GM19452 (cell line): Measurements from ENCODE around the gene OR11G2.
"Not testable (repeated sequence)": the region's sequence is repeated elsewhere in the genome, so short reads cannot be mapped to it uniquely, and the experiment has no call there.

ENCODE experiments used
- ATAC-seq: cut with Tn5 transposase; IDR thresholded peaks from one replicate; pipeline ENCODE4 v1.9.1; 2021; ENCODE audit not compliant: unreplicated experiment

The OR11G2 gene, protein sequence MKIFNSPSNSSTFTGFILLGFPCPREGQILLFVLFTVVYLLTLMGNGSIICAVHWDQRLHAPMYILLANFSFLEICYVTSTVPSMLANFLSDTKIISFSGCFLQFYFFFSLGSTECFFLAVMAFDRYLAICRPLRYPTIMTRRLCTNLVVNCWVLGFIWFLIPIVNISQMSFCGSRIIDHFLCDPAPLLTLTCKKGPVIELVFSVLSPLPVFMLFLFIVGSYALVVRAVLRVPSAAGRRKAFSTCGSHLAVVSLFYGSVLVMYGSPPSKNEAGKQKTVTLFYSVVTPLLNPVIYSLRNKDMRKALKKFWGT

DNA sequence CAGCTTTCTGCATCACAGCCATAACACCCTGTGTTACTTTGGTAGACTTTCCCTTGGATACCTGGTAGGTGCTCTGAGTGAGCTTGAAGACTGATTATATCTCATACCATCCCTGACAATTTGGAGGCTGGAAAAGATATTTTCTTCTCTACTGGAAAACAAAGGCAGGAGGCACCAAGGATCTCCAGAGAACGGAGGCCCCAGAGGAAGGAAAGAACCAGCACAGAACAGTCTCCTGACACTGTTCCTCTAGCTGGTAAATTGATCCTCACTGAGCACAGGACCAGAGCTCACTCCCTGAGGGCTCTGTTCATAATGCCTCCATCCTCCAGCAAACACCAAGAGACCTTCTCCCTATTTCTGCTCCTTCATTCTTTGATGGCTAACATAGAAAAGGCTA lies at the start of gene OR11G2:
Gene OR11G2, plus strand, starts transcription at position 301 of the 400 bp plus-strand sequence. CDS start 6,542 bp downstream, outside the sequence.
- no peak for ATAC-seq

DNA sequence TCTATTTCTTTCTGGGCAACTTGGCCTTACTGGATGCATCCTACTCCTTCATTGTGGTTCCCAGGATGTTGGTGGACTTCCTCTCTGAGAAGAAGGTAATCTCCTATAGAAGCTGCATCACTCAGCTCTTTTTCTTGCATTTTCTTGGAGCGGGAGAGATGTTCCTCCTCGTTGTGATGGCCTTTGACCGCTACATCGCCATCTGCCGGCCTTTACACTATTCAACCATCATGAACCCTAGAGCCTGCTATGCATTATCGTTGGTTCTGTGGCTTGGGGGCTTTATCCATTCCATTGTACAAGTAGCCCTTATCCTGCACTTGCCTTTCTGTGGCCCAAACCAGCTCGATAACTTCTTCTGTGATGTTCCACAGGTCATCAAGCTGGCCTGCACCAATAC lies 46.8 kb upstream of the OR11G2 start:
- ATAC-seq, result no peak

DNA sequence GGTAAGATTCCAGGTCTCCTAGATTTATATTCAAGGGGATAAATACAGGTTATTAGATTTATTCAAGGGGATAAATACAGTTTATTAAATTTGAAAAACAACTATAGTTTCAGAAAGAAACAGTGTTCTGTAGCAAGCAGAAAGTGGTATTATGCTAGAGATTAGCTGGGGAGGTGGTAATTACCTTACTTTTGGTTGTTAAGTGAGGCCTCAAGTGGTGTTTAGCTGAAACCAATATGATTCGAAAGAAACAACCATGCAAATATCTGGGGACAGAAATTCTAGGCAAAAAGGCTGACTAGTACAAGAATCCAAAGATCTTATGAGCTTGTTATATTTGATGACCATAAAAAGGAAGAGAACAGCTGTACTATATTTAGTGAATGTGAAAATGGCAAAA lies 45.9 kb upstream of the OR11G2 start:
- ATAC-seq, result no peak

DNA sequence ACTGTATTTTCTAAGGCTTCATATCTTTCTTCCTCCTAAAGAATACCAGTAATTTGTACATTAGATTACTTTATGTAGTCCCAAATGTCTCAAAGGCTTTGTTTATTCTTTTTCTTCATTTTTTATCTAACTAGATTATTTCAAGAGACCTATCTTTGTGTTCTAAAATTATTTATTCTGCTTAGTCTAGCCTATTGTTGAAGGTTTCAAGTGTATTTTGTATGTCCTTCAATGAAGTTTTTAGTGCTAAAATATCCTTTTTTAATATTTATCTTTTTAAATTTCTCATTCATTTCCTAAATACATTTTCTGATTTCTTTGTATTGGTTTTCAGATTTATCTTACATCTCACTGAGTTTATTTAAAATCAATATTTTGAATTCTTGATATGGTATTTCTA lies 26.2 kb upstream of the OR11G2 start:
- no peak for ATAC-seq

DNA sequence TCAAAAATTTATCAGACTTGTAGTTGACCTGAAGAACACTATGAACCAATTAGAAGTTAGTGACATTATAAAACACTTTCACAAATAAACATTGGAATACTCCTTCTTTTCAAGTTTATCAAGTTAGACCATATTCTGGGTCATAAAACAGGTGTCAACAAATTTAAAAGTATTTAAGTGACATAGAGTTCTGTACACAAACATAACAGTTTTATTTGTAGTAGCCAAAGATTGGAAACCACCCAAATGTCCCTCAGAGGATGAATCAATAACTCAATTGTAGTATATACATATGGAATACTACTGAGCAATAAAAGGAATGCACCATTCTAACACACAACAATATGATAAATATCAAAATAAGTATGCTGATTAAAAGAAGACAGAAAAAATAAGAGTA lies 23.6 kb upstream of the OR11G2 start:
- no peak for ATAC-seq

DNA sequence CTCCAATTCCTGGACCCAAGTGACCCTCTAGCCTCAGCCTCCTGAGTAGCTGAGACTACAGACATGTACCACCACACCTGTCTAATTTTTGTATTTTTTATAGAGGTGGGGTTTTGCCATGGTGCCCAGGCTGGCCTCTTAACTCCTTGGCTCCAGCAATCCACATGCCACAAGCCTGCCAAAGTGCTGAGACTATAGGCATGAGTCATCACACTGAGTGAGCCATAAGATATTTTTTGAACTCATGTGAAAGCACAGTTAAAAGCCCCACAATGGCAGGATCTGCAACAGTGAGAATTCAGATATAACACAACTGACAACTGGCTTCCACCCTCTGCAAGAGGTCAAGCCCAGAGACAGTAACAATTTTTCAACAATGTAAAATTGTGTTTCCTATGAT lies 20.8 kb upstream of the OR11G2 start:
- not testable (repeated sequence) for ATAC-seq

DNA sequence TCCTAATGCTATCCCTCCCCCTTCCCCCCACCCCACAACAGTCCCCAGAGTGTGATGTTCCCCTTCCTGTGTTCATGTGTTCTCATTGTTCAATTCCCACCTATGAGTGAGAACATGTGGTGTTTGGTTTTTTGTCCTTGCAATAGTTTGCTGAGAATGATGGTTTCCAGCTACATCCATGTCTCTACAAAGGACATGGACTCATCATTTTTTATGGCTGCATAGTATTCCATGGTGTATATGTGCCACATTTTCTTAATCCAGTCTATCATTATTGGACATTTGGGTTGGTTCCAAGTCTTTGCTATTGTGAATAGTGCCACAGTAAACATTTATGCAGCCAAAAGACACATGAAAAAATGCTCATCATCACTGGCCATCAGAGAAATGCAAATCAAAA lies 16.5 kb upstream of the OR11G2 start:
- ATAC-seq, result not testable (repeated sequence)

DNA sequence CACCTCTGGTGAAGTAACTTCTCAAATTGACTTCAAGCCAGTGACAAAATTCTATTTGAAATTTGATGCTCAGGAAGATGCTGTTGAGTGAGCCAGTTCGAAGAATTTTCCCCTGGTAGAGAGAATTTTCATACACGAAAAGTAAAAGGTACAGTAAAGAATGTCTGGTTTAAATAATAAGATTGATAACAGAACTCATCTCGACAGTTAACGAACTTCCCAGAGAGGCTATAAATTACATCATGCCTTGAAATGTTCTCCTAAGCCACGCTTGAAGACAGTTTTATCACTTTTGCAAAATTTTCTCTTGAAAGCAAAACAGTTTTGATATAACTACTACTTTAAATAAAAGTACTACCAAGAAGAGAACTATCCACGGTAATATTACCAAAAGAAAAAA lies 14.4 kb upstream of the OR11G2 start:
- no peak for ATAC-seq

DNA sequence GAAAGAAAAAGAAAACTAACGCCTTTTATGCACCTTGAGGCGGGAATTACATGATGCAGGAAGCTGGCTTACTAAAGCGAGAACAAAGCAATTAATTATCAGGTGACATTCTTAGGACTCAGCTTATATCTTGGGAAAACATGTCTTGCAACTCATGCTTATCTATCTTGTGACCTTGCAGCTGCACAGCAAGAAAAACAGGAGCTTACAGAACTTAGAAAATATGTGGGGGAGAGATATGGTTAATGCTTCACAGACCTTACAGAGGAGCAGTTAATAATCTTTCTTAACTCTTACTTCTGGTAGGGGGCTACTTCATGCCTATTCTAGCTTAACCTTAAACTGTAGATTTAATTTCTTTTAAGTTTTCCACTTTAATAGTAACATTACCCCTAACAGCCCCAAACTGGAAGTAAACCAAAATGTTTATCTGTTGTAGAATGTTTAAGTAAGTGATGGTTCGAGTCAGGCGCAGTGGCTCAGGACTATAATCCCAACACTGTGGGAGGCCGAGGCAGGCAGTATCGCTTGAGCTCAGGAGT lies 13.2 kb upstream of the OR11G2 start:
- no peak for ATAC-seq

DNA sequence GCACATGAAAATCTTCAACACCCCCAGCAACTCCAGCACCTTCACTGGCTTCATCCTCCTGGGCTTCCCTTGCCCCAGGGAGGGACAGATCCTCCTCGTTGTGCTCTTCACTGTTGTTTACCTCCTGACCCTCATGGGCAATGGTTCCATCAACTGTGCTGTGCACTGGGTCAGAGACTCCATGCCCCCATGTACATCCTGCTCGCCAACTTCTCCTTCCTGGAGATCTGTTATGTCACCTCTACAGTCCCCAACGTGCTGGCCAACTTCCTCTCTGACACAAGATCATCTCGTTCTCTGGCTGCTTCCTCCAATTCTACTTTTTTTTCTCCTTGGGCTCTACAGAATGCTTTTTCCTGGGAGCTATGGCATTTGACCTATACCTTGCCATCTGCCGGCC lies 11.5 kb upstream of the OR11G2 start:
- no peak for ATAC-seq

DNA sequence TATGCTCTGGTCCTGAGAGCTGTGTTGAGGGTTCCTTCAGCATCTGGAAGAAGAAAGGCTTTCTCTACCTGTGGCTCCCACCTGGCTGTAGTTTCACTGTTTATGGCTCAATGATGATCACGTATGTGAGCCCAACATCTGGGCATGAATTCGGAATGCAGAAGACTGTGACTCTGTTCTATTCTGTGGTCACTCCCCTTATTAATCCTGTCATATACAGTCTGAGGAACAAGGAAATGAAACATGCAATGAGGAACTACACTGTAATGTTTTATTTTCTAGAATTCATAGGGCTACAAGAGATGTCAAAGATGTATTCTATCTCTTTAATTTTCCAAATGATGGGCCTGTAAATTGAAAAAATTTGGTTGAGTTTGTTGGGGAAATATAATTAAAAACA lies 10.8 kb upstream of the OR11G2 start:
- ATAC-seq, result no peak

DNA sequence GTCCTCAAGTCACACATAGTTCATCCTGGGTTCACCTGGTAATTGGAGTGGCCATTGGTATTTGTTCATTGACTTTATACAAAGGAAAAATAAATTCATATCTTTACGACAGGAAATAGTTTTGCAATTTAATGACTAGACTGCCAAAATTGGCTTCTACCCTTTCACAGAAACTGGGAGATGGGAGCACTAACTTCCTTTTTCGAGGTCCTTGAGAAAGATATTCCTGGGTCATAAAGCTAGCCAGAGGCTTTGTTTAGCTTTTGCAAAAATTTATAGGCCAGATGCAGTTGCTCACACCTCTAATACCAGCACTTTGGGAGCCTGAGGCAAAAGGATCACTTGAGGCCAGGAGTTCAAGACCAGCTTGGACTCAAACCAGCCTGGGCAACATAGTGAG lies 10.2 kb upstream of the OR11G2 start:
- no peak for ATAC-seq

DNA sequence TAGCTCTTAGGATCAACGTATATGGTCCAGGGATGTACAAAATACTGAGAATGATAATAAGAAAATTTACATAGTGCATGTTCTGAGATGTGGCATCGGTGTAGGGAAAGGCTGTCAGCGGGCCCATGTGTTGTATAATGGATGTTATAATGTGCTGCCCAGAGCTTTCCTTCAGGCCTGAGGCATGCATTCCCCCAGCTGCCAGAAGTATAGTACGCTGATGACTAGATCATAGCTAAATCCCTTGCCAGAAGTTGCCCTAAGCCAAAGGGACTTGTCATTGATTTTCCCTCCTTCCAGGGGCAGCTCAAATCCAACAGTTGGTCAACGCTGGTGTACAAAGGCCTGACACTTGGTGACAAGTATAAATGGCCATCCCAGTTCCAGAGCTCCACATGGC lies 6.5 kb upstream of the OR11G2 start:
- ATAC-seq, result no peak

DNA sequence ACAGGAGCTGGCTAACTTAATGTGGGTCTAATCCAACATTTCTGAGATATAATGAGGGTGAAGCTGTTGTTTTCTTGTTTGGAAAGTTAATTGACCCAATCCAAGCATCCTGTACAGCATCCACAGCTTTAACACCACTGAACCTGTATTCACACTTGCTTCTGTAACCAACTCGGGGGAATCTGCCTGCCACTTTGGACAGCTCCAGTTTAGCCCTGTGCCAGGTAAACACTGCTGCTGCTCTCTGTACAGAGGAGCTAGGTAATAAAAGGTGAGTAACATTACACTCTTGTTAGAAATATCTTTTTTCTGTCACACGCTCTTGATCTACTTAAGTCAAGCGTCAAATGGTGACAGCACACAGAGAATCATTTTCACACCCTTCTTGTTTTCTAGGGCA lies 700 bp downstream of the OR11G2 start:
- no peak for ATAC-seq

DNA sequence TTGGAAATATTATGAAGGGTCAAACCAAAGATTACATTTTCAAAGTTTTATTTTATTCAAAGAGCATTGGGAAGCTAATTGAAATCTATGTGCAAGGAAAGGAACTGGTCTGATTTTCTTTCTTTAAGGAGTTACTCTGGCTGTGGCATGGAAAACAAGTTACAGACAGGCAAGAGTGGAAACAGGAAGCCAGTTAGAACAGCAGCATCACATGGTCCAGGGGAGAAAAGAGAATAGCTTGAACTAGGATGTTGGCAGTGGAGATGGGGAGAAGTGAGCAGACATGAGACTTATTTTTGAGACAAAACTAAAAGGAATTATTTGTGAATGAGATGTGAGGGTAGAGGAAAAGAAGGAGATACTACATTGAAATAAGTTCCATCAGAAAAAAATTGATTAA lies 3.4 kb downstream of the OR11G2 start:
- no peak for ATAC-seq

DNA sequence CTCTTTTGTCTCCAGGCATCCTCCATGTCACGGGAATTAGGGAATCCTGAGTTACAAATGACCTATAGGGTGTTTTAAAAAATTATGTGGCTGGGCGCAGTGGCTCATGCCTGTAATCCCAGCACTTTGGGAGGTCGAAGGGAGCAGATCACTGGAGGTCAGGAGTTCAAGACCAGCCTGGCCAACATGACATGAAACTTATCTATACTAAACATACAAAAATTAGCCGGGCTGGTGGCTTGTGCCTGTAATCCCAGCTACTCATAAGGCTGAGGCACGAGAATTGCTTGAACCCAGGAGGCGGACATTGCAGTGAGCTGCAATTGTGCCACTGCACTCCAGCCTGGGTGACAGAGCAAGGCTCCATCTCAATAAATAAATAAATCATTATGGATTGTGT lies 4.5 kb downstream of the OR11G2 start:
- not testable (repeated sequence) for ATAC-seq

DNA sequence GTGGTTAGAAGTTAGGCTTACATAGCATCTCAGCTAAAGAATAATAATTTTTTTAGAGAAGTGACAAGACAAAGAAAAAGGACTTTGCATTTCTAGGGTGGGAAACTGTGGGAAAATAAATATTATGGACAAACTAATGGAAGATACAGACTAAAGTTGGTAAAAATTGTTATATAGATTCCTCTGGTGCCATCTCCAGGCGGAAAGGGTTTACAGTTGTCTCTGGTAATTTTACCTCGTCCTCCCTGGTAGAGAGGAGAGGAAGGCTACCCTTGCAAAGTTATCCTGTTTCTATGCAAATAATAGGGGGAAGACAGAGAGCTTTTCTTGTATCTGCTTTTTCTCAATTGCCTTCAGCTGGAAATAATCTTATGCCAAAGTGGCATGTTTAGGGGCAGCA lies 5.2 kb downstream of the OR11G2 start:
- no peak for ATAC-seq

DNA sequence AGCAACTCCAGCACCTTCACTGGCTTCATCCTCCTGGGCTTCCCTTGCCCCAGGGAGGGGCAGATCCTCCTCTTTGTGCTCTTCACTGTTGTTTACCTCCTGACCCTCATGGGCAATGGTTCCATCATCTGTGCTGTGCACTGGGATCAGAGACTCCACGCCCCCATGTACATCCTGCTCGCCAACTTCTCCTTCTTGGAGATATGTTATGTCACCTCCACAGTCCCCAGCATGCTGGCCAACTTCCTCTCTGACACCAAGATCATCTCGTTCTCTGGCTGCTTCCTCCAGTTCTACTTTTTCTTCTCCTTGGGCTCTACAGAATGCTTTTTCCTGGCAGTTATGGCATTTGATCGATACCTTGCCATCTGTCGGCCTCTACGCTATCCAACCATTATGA lies 6.8 kb downstream of the OR11G2 start:
- ATAC-seq, result no peak

DNA sequence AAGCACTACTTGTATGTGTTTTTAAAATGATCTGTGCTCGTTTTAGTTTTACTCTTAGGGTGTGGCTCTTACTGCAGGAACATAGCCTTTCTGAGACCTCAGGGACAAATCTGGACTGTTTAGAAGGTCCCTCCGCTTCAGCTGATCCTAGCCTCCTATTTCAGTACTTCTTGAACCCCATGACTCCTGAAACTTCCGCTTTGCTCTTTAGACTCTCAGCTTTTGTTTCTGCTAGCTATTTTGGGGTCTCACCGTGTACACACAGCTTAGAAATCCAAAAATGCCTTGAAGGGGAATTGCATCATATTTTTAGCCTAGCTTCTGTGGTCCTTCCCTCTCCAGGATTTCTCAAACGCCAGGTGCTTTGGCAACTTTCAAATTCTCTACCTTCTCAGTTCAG lies 8.3 kb downstream of the OR11G2 start:
- ATAC-seq, result no peak

DNA sequence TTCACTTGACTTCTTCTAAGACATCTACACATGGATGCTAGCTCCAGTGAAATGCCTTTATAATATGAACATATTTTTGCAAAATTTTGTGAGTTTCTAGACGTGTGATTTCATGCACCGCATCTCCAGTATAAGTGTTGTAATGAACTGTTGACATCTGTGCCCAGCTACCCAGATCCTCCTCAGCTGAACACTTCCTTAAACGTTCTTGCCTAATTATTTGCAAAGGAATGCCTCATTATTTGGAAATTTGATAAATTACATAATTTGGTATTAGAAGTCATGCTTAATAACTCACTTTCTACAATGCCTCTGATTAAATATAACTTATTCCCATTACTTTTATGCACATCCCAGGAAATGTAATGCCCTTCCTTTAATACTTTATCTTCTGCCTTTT lies 14.0 kb downstream of the OR11G2 start:
- no peak for ATAC-seq

DNA sequence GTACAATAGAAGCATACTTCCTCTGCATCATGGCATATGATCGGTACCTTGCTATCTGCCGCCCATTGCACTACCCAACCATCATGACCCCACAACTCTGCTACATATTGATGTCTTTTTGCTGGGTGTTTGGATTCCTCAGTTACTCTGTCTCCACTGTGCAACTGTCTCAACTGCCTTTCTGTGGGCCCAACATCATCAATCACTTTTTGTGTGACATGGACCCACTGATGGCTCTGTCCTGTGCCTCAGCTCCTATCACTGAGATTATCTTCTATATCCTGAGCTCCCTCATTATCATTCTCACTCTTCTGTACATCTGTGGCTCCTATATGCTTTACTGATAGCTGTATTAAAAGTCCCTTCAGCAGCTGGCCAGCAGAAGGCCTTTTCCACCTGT lies 18.9 kb downstream of the OR11G2 start:
- ATAC-seq, result no peak

DNA sequence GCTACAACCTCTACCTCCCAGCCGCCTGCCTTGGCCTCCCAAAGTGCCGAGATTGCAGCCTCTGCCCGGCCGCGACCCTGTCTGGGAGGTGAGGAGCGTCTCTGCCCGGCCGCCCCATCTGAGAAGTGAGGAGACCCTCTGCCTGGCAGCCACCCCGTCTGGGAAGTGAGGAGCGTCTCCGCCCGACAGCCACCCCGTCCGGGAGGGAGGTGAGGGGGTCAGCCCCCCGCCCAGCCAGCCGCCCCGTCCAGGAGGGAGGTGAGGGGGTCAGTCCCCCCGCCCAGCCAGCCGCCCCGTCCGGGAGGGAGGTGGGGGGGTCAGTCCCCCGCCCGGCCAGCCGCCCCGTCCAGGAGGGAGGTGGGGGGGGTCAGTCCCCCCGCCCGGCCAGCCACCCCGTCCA lies 21.7 kb downstream of the OR11G2 start:
- ATAC-seq, result not testable (repeated sequence)

DNA sequence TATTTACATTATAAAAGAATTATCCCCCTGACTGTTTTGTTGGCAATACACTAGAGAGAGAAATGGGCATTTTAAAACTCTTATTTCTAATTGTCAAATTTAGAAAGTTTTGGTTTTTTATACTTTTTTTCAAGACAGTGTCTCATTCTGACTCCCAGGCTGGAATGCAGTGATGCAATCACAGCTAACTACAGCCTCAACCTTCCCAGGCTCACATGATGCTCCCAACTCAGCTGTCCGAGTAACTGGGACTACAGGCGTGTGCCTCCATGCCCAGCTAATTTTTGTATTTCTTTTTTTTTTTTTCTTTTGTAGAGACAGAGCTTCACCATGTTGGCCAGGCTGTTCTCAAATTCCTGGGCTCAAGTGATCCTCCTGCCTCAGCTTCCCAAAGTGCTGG lies 24.5 kb downstream of the OR11G2 start:
- ATAC-seq, result no peak
